CD14-positive monocyte (primary cell): ENCODE results near the gene VWA3A. TPM values are rescaled to one million over a fixed set of nuclear protein-coding genes. Genes with fewer than 3 reads are reported as not detected.

Source experiments
- DNase-seq, 3 donors: peaks; one replicate each; pipeline ENCODE4 v3.0.0-alpha.2; 2011 to 2022
- H2AFZ ChIP-seq: 2 replicates; pipeline ENCODE4 v1.6.0; 2012; ENCODE audit warnings: mild to moderate bottlenecking, low read depth, low read length, inconsistent platforms; ENCODE audit not compliant: insufficient read depth, poor library complexity, severe bottlenecking
- H3K27ac ChIP-seq, 2 donors: 1 replicate in 1 of 2; 2 replicates in 1 of 2; pipeline ENCODE4 v1.5.1; 2012 to 2013; ENCODE audit warnings: low read length in 2 of 2, control low read depth in 1 of 2, inconsistent platforms in 1 of 2, low read depth in 1 of 2, mild to moderate bottlenecking in 1 of 2
- H3K27me3 ChIP-seq, 2 donors: one replicate each; pipeline versions ENCODE4 v1.6.0 to v1.6.1; 2011 to 2013; ENCODE audit warnings: low read length in 2 of 2; ENCODE audit not compliant: control insufficient read depth in 2 of 2, insufficient read depth in 2 of 2
- H3K36me3 ChIP-seq, 2 donors: replicated peaks in 1 of 2; 1 replicate in 1 of 2; 2 replicates in 1 of 2; pipeline versions ENCODE4 v1.5.1 to v1.6.1; 2012 to 2013; ENCODE audit warnings: low read length in 2 of 2, control low read depth in 1 of 2, inconsistent platforms in 1 of 2, mild to moderate bottlenecking in 1 of 2; ENCODE audit not compliant: insufficient read depth in 2 of 2, control insufficient read depth in 1 of 2
- H3K4me1 ChIP-seq, 2 donors: 1 replicate in 1 of 2; 2 replicates in 1 of 2; pipeline versions ENCODE4 v1.5.1 to v1.6.1; 2012 to 2013; ENCODE audit warnings: low read length in 2 of 2, control low read depth in 1 of 2, inconsistent platforms in 1 of 2, mild to moderate bottlenecking in 1 of 2, moderate library complexity in 1 of 2; ENCODE audit not compliant: insufficient read depth in 2 of 2, control insufficient read depth in 1 of 2
- H3K4me2 ChIP-seq: replicated peaks from 2 replicates; pipeline ENCODE3; 2012; ENCODE audit warnings: low read length, moderate library complexity, mild to moderate bottlenecking; ENCODE audit not compliant: poor library complexity, severe bottlenecking; ENCODE audit errors: extremely low read depth
- H3K4me3 ChIP-seq, 3 experiments: fragments of 200-600 bp in 1 of 3; sonication (generic) in 1 of 3; replicated peaks in 1 of 3; 1 replicate in 2 of 3; 2 replicates in 1 of 3; pipeline ENCODE4 v1.5.1; 2011 to 2013; ENCODE audit warnings: low read length in 3 of 3, mild to moderate bottlenecking in 3 of 3, control low read depth in 2 of 3, low read depth in 2 of 3, inconsistent platforms in 1 of 3, moderate library complexity in 1 of 3
- H3K79me2 ChIP-seq: 2 replicates; pipeline ENCODE4 v1.6.0; 2012; ENCODE audit warnings: mild to moderate bottlenecking, control low read depth, inconsistent platforms, low read length, moderate library complexity; ENCODE audit not compliant: insufficient read depth
- H3K9ac ChIP-seq: 2 replicates; pipeline ENCODE4 v1.6.0; 2017; ENCODE audit warnings: low read length, mild to moderate bottlenecking; ENCODE audit not compliant: insufficient read depth, poor library complexity, severe bottlenecking
- H3K9me3 ChIP-seq, 2 donors: replicated peaks in 1 of 2; 1 replicate in 1 of 2; 2 replicates in 1 of 2; pipeline versions ENCODE4 v1.5.1 to v1.6.1; 2012 to 2013; ENCODE audit warnings: low read length in 2 of 2, control low read depth in 1 of 2; ENCODE audit not compliant: control insufficient read depth in 1 of 2, insufficient read depth in 1 of 2
- H4K20me1 ChIP-seq: 2 replicates; pipeline ENCODE4 v1.6.0; 2012; ENCODE audit warnings: mild to moderate bottlenecking, low read length, control low read depth, moderate library complexity; ENCODE audit not compliant: insufficient read depth
- H3K27ac Mint-ChIP-seq, 7 donors: one replicate each; pipeline ENCODE4 v1.8.0; 2020; ENCODE audit warnings: mild to moderate bottlenecking in 7 of 7, mixed read lengths in 7 of 7, moderate library complexity in 6 of 7, inconsistent platforms in 2 of 7
- H3K27me3 Mint-ChIP-seq, 3 donors: one replicate each; pipeline ENCODE4 v1.8.0; 2021 to 2022; ENCODE audit warnings: low read depth in 3 of 3, mild to moderate bottlenecking in 3 of 3, mixed read lengths in 3 of 3, moderate library complexity in 3 of 3, inconsistent platforms in 1 of 3
- H3K36me3 Mint-ChIP-seq, 2 donors: one replicate each; pipeline ENCODE4 v1.8.0; 2020; ENCODE audit warnings: mixed read lengths in 2 of 2, inconsistent platforms in 1 of 2, mild to moderate bottlenecking in 1 of 2
- H3K4me1 Mint-ChIP-seq: one replicate; pipeline ENCODE4 v1.8.0; 2020; ENCODE audit warnings: mild to moderate bottlenecking, mixed read lengths
- H3K4me3 Mint-ChIP-seq, 2 donors: one replicate each; pipeline ENCODE4 v1.8.0; 2020; ENCODE audit warnings: mild to moderate bottlenecking in 2 of 2, mixed read lengths in 2 of 2, moderate library complexity in 1 of 2
- H3K9me3 Mint-ChIP-seq, 7 donors: one replicate each; pipeline ENCODE4 v1.8.0; 2020 to 2022; ENCODE audit warnings: mixed read lengths in 7 of 7, mild to moderate bottlenecking in 6 of 7, moderate library complexity in 6 of 7, inconsistent platforms in 2 of 7
- CTCF ChIP-seq: fragments of 200-600 bp; IDR thresholded peaks from one replicate; pipeline ENCODE4 v1.8.0; 2022; ENCODE audit warnings: antibody characterized with exemption, mild to moderate bottlenecking
- WGBS: methylation state at CpG from one replicate; pipeline ENCODE4 v1.1.5; 2013; ENCODE audit warnings: missing lambda C conversion rate; ENCODE audit not compliant: insufficient coverage; 5-methylcytosine and 5-hydroxymethylcytosine counted together
- intact Hi-C, 2 donors: fragments of 100-400 bp; cut with micrococcal nuclease; formaldehyde crosslinking; loops; one replicate each; pipeline versions ENCODE4 v1.15.0 to v1.15.1; 2023
- polyA plus RNA-seq, 3 donors: library from polyadenylated mRNA; depleted of rRNA in 1 of 3; unstranded in 2 of 3; stranded (reverse) in 1 of 3; fragments of 300-500 nt in 2 of 3; fragments of >200 nt in 1 of 3; fragmentation: Illumina TruSeq in 2 of 3; gene quantifications; 1 replicate in 2 of 3; 2 replicates in 1 of 3; pipeline ENCODE4 v1.2.3, GENCODE V29; 2012 to 2021

Gene VWA3A
- polyA plus RNA-seq, 3 donors, result 0.09 TPM; not detected in 2

GRCh38 chr16:22075043-22075757 is 17.1 kb upstream of the VWA3A start:
- Histone ChIP-seq H4K20me1 (peaks cover 14% of the 10 kb centered on the region), H3K4me3 (no peak overlapping the region), H3K27ac (no peak overlapping the region), H3K4me1 (no peaks in the 10 kb centered on the region), H3K9ac (no peak overlapping the region), H3K27me3 (no peaks in the 10 kb centered on the region), H3K79me2 (no peaks in the 10 kb centered on the region), H3K36me3 (peaks cover 0 to 25% of the 10 kb centered on the region in 2 donors), H3K4me2 (no peak overlapping the region), H3K9me3 (no peaks in the 10 kb centered on the region), H2AFZ (no peak overlapping the region)
- Mint-ChIP-seq H3K27ac (no peak overlapping the region), H3K4me1 (peaks cover 2% of the 10 kb centered on the region), H3K27me3 (no peaks in the 10 kb centered on the region), H3K4me3 (no peak overlapping the region), H3K9me3 (no peaks in the 10 kb centered on the region), H3K36me3 (peaks cover 10 to 26% of the 10 kb centered on the region in 2 donors)
- TF ChIP-seq CTCF, result no peak
- WGBS, result 100% methylated on average over 8 of the region's 11 CpGs
- DNase-seq, result no peak
- intact Hi-C loops, result loop anchor here (5.0 kb wide), 1 partner anchor 73 kb away; the partner anchor contains the start of gene PDZD9 (in 2 of the 2)

GRCh38 chr16:22075776-22076175 is 16.6 kb upstream of the VWA3A start:
- Mint-ChIP-seq H3K27me3 (no peaks in the 10 kb centered on the region), H3K4me3 (no peak overlapping the region), H3K9me3 (no peaks in the 10 kb centered on the region), H3K36me3 (peaks cover 12 to 30% of the 10 kb centered on the region in 2 donors), H3K4me1 (peaks cover 2% of the 10 kb centered on the region), H3K27ac (no peak overlapping the region)
- TF ChIP-seq CTCF, result no peak
- no peak overlapping the region for H3K4me3 ChIP-seq
- H4K20me1 ChIP-seq, result peaks cover 14% of the 10 kb centered on the region
- no peaks in the 10 kb centered on the region for H3K27me3 ChIP-seq
- WGBS, result no CpG with 5 or more reads among the region's 1 CpG
- intact Hi-C loops, result loop anchor here (5.0 kb wide), 1 partner anchor 73 kb away; the partner anchor contains the start of gene PDZD9 (in 2 of the 2)
- DNase-seq, result no peak
- no peak overlapping the region for H3K27ac ChIP-seq
- no peaks in the 10 kb centered on the region for H3K9me3 ChIP-seq
- H3K36me3 ChIP-seq, result peaks cover 3 to 30% of the 10 kb centered on the region in 2 donors
- H3K79me2 ChIP-seq, result no peaks in the 10 kb centered on the region
- H3K4me2 ChIP-seq, result no peak overlapping the region
- no peak overlapping the region for H3K9ac ChIP-seq
- H2AFZ ChIP-seq, result no peak overlapping the region
- no peaks in the 10 kb centered on the region for H3K4me1 ChIP-seq
